Measurements from ENCODE around the gene R3HDML. TPM values are rescaled to one million over a fixed set of nuclear protein-coding genes. Genes with fewer than 3 reads are reported as not detected.
"Not testable (repeated sequence)": the region's sequence is repeated elsewhere in the genome, so short reads cannot be mapped to it uniquely, and the experiment has no call there.

Gene R3HDML
- total RNA-seq, 1 experiment from 2014 or later: not detected

GRCh38 chr20:44327748-44328147, 9.1 kb upstream of the R3HDML start:
- DNase-seq (ENCODE audit: low spot score): not testable (repeated sequence)

- no peak for DNase-seq (ENCODE audit: low spot score)
Observed at GRCh38 chr20:44328428-44328827, 8.4 kb upstream of the R3HDML start.

GRCh38 chr20:44331201-44331600, 5.6 kb upstream of the R3HDML start:
- no peak for DNase-seq (ENCODE audit: low spot score)

GRCh38 chr20:44334306-44334705, 2.5 kb upstream of the R3HDML start:
- no peak for DNase-seq (ENCODE audit: low spot score)

GRCh38 chr20:44334709-44335108, 2.1 kb upstream of the R3HDML start:
- no peak for DNase-seq (ENCODE audit: low spot score)

GRCh38 chr20:44335675-44336074, 1.2 kb upstream of the R3HDML start:
- no peak for DNase-seq (ENCODE audit: low spot score)

- DNase-seq (ENCODE audit: low spot score): no peak
Observed at GRCh38 chr20:44336086-44336485, 757 bp upstream of the R3HDML start.

- DNase-seq (ENCODE audit: low spot score): no peak
Observed at GRCh38 chr20:44342248-44342647, 5.4 kb downstream of the R3HDML start.

- no peak for DNase-seq (ENCODE audit: low spot score)
Observed at GRCh38 chr20:44343162-44343675, 6.4 kb downstream of the R3HDML start.

GRCh38 chr20:44344723-44345122, 7.9 kb downstream of the R3HDML start:
- DNase-seq (ENCODE audit: low spot score): no peak

GRCh38 chr20:44345147-44345546, 8.3 kb downstream of the R3HDML start:
- DNase-seq (ENCODE audit: low spot score): no peak

GRCh38 chr20:44345941-44346340, 9.1 kb downstream of the R3HDML start:
- DNase-seq (ENCODE audit: low spot score): not testable (repeated sequence)

- no peak for DNase-seq (ENCODE audit: low spot score)
Observed at GRCh38 chr20:44348168-44348659, 11.4 kb downstream of the R3HDML start.

- DNase-seq (ENCODE audit: low spot score): no peak
Observed at GRCh38 chr20:44349349-44349748, 12.5 kb downstream of the R3HDML start.

- DNase-seq (ENCODE audit: low spot score): no peak
Observed at GRCh38 chr20:44350567-44350966, 13.7 kb downstream of the R3HDML start.

GRCh38 chr20:44354979-44355497, 18.2 kb downstream of the R3HDML start:
- DNase-seq (ENCODE audit: low spot score): no peak

- no peak for DNase-seq (ENCODE audit: low spot score)
Observed at GRCh38 chr20:44355498-44356352, 18.9 kb downstream of the R3HDML start, which contains the start of gene HNF4A. Gene HNF4A (plus strand): TSS chr20:44355699. CDS start chr20:44355805, 106 bp downstream.

- DNase-seq (ENCODE audit: low spot score): no peak
Observed at GRCh38 chr20:44356353-44356723, 19.5 kb downstream of the R3HDML start.

GRCh38 chr20:44357020-44357419, 20.2 kb downstream of the R3HDML start:
- no peak for DNase-seq (ENCODE audit: low spot score)

- no peak for DNase-seq (ENCODE audit: low spot score)
Observed at GRCh38 chr20:44357555-44358125, 20.8 kb downstream of the R3HDML start.

GRCh38 chr20:44358776-44359175, 21.9 kb downstream of the R3HDML start:
- no peak for DNase-seq (ENCODE audit: low spot score)

- no peak for DNase-seq (ENCODE audit: low spot score)
Observed at GRCh38 chr20:44360221-44360620, 23.4 kb downstream of the R3HDML start.

GRCh38 chr20:44361021-44361420, 24.2 kb downstream of the R3HDML start:
- no peak for DNase-seq (ENCODE audit: low spot score)
